Measurements from ENCODE around the gene NAB2.

DNA sequence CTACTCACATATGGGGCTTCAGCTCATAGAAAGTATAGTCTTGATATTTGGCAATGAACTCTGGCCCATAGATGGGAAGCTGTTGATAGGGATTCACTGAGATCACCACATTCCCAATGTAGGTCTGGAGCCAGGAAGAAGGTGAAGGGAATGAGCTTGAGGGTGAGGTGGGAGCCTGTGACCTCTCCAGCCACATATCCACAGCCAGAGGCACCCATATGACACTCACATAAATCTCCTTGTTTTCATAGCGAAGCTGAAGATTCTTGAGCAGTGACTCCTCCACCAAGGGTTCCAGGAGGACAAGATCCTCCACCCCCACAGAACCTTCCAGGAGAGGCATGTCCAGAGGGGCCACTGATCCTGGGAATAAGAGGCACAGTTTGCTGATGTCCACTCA is 40.9 kb upstream of the NAB2 start:
- TF ChIP-seq POLR2A (IDR thresholded peaks at IDR 0.05) = no peak
- TF ChIP-seq, protein P1, sequence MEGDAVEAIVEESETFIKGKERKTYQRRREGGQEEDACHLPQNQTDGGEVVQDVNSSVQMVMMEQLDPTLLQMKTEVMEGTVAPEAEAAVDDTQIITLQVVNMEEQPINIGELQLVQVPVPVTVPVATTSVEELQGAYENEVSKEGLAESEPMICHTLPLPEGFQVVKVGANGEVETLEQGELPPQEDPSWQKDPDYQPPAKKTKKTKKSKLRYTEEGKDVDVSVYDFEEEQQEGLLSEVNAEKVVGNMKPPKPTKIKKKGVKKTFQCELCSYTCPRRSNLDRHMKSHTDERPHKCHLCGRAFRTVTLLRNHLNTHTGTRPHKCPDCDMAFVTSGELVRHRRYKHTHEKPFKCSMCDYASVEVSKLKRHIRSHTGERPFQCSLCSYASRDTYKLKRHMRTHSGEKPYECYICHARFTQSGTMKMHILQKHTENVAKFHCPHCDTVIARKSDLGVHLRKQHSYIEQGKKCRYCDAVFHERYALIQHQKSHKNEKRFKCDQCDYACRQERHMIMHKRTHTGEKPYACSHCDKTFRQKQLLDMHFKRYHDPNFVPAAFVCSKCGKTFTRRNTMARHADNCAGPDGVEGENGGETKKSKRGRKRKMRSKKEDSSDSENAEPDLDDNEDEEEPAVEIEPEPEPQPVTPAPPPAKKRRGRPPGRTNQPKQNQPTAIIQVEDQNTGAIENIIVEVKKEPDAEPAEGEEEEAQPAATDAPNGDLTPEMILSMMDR (IDR thresholded peaks at IDR 0.05) = no peak
- no peak for TF ChIP-seq POLR2AphosphoS5 (IDR thresholded peaks at IDR 0.05; ENCODE audit: insufficient read depth in 1 of 2, low read depth in 1 of 2)

Measured in vagina (tissue), 2 donors.